HG03039 (cell line): ENCODE measurements around the gene EFNB2.

Source experiments
- ATAC-seq: cut with Tn5 transposase; IDR thresholded peaks from one replicate; pipeline ENCODE4 v1.9.1; 2021; ENCODE audit warnings: mild to moderate bottlenecking, moderate library complexity; ENCODE audit not compliant: unreplicated experiment

Gene EFNB2

DNA sequence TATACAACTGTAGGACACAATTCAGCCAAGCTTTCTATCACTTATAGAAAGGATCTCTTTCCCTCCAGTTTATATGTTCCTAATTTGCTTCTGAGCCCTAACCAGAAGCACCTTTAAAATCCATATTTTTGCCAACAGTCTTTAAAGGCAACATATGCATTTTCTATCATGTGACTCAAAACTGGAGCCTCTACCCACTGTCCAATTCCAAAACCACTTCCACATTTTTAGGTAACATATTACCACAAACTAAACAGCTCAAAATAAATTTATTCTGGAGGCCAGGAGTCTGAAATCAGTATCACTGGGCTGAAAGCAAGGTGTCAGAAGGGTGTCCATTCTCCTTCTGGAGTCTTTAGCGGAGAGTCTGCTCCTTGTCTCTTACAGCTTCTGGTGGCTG lies 15.9 kb upstream of the EFNB2 start:
- ATAC-seq, result no peak

DNA sequence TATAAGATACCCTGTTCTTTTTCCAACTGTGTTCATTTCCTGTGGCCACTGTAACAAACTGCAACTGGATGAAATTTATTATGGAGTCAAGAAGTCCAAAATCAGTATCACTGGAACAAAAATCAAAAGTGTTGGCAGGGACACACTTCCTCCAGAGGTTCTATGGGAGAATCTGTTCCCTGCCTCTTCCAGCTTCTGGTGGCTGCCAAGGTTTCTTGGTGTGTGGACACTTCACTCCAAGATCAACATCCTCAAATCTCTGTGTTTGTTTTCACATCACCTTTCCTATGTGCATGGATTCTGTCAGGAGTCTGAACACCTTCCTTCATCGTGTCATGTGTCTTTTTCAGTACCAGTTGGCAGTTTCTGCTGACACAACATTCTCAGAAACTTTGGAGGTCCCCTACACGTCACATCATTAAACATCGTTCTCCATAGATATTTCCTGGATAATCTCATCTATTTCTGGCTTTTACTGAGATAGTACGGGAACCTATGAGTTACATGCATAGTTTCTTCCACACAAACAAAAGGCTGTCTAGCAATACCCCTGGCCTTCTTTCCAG lies 15.2 kb upstream of the EFNB2 start:
- no peak for ATAC-seq

DNA sequence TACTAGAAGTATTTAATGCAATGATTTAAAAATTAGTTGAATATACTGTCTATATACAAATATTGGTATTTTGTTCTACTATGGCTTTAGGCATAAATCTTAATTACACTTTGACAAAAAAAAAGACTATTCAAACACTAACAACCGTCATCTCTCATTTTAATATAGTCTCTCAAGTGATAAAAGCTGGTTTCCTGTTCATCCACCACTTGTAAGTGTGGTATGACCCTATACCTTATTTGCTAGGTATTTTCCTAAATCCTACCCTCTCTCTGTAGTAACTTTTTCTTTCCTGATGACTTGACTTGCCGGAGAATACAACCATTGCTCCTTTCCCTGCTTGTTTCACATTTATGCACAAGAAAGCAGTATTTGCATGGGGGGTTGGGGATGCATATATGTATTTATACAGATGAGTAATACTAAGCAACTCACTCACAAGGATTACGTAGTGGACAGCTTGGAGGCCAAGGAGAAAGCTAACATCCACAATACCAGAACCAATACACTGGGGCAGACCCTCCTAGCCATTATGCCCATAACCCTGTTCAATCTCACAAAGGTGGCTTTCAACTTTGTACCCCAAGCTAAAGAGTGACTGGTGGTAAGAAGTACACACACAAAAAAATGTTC lies 12.7 kb upstream of the EFNB2 start:
- no peak for ATAC-seq

DNA sequence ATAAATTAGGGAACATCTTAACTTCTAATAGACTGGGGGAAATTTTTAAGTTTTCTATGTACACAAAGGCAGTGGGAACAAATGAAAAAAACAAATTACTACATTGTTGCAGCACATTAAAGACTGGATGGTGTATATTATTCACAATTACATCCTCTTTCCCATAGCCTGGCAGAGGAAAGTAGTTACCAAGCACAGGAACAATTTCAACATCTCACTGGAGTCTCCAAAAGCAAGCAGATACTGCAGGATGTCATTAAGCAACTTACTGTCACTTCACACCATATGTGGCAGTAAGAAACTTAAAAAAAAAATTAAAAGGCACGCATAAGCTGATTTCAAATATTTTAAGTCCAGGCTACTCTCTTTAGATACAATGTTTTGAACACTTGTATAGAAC lies 6.4 kb upstream of the EFNB2 start:
- no peak for ATAC-seq

DNA sequence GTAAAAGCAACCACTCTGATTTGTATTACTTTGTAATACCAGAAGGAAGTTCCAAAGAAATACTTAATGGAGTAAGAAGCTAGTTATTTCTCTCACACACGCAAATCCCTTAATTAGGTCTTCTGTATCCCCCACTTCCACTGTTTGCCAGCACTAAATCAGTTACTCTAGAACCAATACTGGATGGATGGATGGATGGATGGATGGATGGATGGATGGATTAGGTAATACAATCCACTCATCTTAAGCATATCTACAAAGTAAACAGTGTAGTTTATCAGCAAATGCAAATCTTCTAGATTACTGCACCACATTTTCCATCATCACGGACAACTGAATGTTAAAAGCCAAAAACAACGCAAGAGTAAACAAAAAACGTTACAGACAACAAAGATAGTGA lies 5.2 kb upstream of the EFNB2 start:
- ATAC-seq, result no peak

GRCh38 chr13:106537521-106537920 lies 2.1 kb upstream of the EFNB2 start:
- ATAC-seq, result no peak

DNA sequence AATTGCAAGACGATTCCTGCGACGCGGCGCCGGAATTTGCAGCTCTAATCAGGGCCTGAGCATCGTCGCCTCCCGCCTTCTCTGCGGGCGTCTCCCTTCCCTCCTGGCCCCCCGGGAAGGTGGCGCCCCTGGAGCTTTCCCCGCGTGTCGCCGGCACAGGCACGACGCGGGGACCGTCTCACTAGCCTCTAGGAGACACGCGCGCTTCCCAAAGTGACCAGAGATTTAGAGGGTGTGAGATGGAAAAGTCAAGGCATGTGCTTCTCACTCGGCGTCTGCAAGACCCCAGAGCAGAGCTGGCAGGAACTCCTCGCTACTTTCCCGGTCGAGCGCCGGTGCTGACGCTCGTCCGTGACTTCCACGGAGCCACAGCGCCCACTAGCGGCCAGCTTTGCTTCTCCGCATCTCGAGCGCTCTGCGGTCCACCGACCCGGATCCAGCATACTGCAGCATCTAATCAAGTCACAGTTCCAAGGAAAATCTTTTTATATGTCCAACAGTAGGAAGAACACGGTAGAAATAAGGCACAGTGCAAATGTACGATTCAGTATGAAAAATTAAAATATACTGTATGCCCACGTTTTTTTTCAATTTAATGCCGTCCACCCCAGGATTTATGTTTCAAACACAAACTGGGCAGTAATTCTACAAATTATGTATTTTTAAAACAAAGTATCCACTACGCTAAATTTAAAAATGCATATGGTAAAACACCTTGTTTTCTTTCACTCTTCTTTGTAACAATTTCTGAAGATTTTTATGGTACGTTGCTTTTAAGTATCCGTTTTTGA lies 977 bp upstream of the EFNB2 start:
- ATAC-seq, result peak; percentile 27

DNA sequence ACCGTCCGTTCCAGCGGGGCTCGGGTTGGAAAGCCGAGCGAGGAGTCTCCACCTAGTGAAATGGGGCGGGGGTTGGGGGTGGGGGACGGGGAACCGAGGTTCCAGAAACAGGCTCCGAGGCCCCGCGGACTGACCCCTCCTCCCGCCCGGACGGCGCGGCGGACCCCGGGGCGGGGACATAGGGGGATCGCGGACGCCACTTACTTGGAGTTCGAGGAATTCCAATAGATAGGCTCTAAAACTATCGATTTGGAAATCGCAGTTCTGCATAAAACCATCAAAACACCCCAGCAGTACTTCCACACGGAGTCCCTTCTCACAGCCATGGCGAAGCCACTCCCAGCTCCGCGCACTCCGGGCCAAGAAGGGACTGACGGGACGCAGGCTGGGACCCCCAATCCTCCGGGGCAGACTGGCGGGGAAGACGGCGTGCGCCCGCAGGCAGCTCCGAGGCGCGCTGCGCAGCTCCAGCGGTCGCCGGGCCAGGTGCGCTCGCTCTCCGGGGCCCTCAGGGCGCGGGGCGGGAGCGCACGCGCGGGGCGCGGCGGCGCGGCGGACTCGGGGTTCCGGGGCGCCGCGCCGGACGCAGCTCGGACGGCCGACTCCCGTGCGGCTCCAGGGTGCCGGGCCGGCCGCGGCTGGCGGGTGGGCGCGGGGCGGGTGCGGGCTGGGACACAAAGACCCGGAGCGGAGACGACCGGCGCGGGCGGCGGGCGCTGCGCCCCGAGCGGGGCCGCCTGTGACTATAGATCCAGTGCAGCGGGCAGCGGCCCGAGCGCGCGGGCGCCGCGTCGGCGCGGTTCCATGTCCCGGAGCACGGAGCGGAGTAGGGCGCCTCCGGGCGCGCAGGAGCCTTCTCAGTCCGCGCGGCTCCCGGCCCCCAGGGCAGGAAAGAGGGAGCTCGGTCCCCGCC lies 567 bp downstream of the EFNB2 start:
- ATAC-seq, result peak; percentile 18

- no peak for ATAC-seq
These were observed 1.4 kb downstream of the EFNB2 start for GRCh38 chr13:106533943-106534638.

DNA sequence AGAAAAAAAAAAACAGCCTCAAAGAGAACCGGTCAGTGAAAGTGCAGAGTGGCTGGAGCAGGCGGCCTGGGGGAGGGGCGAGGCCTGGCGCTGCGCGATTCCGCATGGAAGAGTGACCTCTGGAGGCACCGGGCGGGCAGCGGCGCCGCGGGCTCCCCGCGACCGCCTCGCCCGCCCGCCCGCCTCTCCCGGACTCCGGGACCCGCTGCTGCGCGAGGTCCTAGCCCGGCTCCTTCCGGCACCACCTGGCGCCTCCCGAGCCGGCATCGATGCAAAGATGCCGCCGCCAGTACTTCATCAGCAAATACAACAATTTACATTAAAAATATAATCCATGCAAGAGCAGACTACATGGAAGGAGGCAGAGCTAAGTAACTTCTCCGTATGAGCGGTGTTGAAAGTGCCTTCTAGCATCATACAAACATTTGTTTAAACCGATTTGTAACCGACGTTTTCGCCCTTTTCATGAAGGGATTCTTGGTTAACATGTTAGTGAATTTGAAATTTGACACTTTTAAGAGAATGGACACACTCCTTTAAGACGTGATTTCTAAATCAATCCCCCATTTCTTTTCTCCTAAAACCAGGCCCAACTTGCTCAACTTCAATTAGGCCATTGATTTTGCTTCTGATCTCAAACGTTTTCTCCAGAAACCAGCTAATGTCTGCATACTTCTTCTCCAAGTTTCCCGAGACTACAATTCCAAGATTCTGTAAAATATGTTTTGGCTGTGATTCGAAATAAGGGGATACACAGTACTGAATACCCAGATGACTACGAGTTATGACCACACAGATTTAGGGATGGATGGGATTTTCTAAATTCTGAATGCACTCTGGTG lies 2.1 kb downstream of the EFNB2 start:
- ATAC-seq, result no peak

- ATAC-seq, result no peak
These were observed 3.1 kb downstream of the EFNB2 start for GRCh38 chr13:106532111-106532929.

DNA sequence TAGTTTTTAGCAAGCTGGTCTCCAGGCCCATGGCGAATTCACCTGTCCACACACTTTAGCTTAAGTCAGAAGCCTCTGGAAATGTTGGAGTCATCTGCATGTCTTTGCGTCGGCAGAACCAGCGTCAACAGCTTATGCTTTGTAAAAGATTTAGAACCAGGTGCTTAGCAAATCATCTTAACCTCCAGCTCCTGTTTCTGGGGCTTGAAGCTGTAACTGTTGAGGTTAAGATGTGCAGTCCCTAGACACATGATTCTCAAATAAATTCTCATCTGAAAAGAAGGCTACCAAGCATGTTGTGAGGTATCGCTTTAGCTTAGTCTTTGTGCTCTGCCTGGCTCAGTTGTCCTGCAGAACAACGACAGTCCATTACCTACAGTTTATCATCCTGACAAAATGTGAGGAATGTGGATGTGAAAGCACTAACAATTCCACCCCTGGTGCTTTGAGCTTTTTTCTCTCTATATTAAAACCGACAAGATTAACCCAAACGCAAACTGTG lies 4.4 kb downstream of the EFNB2 start:
- no peak for ATAC-seq

- ATAC-seq, result no peak
These were observed 5.2 kb downstream of the EFNB2 start for GRCh38 chr13:106530171-106530851.

GRCh38 chr13:106529415-106530170 lies 5.9 kb downstream of the EFNB2 start:
- no peak for ATAC-seq

DNA sequence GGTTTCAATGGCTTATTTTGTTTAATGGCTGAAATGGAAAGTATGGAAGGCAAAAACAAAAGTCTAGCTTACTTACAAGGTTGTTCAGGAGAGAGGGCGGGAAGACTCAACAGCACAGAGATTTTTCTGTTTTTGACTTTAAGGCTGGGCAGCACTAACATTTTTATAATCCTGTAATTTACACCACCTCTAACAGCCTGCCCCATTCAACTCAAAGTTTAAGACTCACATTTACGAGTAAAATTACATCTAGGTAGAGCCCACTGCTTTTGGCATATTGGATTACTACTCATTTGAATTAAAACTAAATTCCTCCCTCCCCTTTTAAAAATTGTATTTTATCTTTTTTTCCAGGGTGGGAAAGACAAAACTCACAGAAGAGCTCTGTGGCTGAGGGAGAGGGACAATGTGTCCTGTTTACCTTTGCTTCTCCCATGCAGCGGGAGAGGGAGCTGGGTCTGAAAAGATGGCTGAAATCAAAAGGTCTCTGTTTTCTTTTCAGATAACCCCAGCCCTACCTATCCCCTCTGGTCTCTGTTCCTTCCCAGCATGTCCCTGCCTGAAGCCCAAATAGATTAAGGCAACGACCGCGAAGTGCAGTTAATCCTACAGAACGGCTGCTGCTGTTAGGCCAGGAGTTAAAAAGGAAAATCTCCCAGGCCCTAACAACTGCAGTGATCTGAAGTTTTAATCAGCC lies 6.6 kb downstream of the EFNB2 start:
- no peak for ATAC-seq

DNA sequence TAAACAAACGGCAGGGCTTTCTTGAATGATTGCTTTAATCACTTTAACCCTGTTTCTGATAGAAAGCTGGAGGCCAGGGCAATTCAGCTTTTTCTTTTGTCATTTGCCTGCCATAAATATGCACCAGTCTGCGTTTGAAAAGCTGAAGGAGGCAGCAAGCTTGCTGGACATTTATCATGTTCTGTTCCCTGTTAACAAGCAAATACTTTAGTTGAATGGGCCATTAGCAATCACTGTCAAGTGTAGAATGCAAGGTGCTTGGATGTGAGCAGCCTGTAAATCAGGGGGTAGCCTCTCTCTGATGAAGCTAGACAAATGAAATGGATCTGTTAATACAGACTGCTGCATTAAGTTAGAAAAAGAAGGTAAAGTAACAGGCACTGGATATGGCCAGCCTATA lies 7.6 kb downstream of the EFNB2 start:
- no peak for ATAC-seq

- ATAC-seq, result no peak
These were observed 8.0 kb downstream of the EFNB2 start for GRCh38 chr13:106527445-106527801.
